Gastroesophageal sphincter (tissue), 4 donors: ENCODE measurements around the gene KCNIP3. TPM values are rescaled to one million over a fixed set of nuclear protein-coding genes. Genes with fewer than 3 reads are reported as not detected.
"Not testable (repeated sequence)": the region's sequence is repeated elsewhere in the genome, so short reads cannot be mapped to it uniquely, and the experiment has no call there.

Source experiments
- ATAC-seq: fragments of 150-250 bp; one replicate; pipeline ENCODE4 v1.9.1; 2016; ENCODE audit warnings: mild to moderate bottlenecking, moderate library complexity
- H3K27ac ChIP-seq, 4 donors: fragments of 200-600 bp; sonication (generic) in 3 of 4; 1 replicate in 3 of 4; 2 replicates in 1 of 4; pipeline ENCODE4 v1.5.1; 2016 to 2019
- H3K27me3 ChIP-seq: fragments of 200-600 bp; sonication (generic); one replicate; pipeline ENCODE4 v1.5.1; 2019
- H3K36me3 ChIP-seq, 2 donors: fragments of 200-600 bp; sonication (generic); one replicate each; pipeline ENCODE4 v1.5.1; 2019; ENCODE audit warnings: control low read depth in 1 of 2
- H3K4me1 ChIP-seq, 3 donors: fragments of 200-600 bp; sonication (generic); 1 replicate in 2 of 3; 2 replicates in 1 of 3; pipeline ENCODE4 v1.5.1; 2016 to 2019; ENCODE audit warnings: control low read depth in 2 of 3
- H3K4me3 ChIP-seq, 2 donors: fragments of 200-600 bp; sonication (generic); one replicate each; pipeline ENCODE4 v1.5.1; 2019; ENCODE audit warnings: mild to moderate bottlenecking in 1 of 2, moderate library complexity in 1 of 2
- H3K9me3 ChIP-seq, 3 donors: fragments of 200-600 bp; sonication (generic); one replicate each; pipeline ENCODE4 v1.5.1; 2017 to 2019; ENCODE audit warnings: control low read depth in 2 of 3
- EP300 ChIP-seq: sonication (generic); formaldehyde crosslinking; IDR thresholded peaks from one replicate; pipeline ENCODE4 v1.6.1; 2017; ENCODE audit warnings: antibody characterized with exemption, mild to moderate bottlenecking
- POLR2A ChIP-seq, 2 donors: fragments of 450-650 bp; IDR thresholded peaks; one replicate each; pipeline ENCODE4 v1.6.1; 2017; ENCODE audit warnings: antibody characterized with exemption in 2 of 2, mild to moderate bottlenecking in 2 of 2, moderate library complexity in 1 of 2
- POLR2AphosphoS5 ChIP-seq: sonication (generic); formaldehyde crosslinking; IDR thresholded peaks from one replicate; pipeline ENCODE4 v1.6.1; 2017; ENCODE audit warnings: antibody characterized with exemption
- WGBS, 2 donors: methylation state at CpG; one replicate each; pipeline ENCODE4 v1.1.5; 2018; ENCODE audit warnings: low coverage in 1 of 2; 5-methylcytosine and 5-hydroxymethylcytosine counted together
- total RNA-seq, 4 donors: library from RNA; depleted of rRNA; stranded (reverse); fragments of >200 nt; gene quantifications; one replicate each; pipeline ENCODE4 v1.1.0, GENCODE V29; 2016
- TF ChIP-seq, protein P1 (sequence below), 4 experiments: fragments of 200-600 bp in 2 of 4; fragments of 450-650 bp in 2 of 4; sonication (generic) in 1 of 4; IDR thresholded peaks; one replicate each; pipeline ENCODE4 v1.5.1; 2017 to 2019; ENCODE audit warnings: antibody characterized with exemption in 4 of 4, mild to moderate bottlenecking in 2 of 4, moderate library complexity in 2 of 4

The KCNIP3 gene
- total RNA-seq, 4 donors from 2014 or later: 14.4 to 41.4 (median 20.0) TPM

DNA sequence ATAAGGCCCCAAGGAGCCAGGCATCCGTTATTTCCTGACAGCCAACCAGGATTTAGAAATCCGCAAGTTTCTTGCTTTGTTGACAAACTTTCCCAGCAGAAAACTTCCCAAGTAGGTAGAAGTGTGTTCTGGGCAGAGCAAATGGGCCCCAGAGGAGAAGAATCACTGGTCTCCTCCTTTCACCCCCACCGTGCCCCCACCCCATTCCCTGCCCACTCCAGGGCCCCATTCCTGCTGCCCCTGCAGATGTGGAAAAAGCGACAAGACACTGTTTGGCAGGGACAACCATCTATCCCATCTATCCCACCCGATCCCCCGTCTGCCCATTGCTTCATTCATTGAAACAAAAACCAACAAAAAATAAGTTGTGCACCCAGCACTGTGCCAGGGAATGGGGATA lies 95.2 kb downstream of the KCNIP3 start:
- no peak overlapping the region for H3K27ac ChIP-seq
- no peaks in the 10 kb centered on the region for H3K9me3 ChIP-seq
- H3K27me3 ChIP-seq: peaks cover 20% of the 10 kb centered on the region
- peaks cover 0 to 10% (median 3%) of the 10 kb centered on the region in 3 donors for H3K4me1 ChIP-seq
- WGBS, 2 donors: 80% methylated on average over 3 of the region's 6 CpGs; no CpG with 5 or more reads in 1 of the 2 donors
- TF ChIP-seq POLR2AphosphoS5 (no peak), POLR2A (IDR thresholded peaks at IDR 0.05) (no peak), EP300 (no peak)
- TF ChIP-seq, protein P1, sequence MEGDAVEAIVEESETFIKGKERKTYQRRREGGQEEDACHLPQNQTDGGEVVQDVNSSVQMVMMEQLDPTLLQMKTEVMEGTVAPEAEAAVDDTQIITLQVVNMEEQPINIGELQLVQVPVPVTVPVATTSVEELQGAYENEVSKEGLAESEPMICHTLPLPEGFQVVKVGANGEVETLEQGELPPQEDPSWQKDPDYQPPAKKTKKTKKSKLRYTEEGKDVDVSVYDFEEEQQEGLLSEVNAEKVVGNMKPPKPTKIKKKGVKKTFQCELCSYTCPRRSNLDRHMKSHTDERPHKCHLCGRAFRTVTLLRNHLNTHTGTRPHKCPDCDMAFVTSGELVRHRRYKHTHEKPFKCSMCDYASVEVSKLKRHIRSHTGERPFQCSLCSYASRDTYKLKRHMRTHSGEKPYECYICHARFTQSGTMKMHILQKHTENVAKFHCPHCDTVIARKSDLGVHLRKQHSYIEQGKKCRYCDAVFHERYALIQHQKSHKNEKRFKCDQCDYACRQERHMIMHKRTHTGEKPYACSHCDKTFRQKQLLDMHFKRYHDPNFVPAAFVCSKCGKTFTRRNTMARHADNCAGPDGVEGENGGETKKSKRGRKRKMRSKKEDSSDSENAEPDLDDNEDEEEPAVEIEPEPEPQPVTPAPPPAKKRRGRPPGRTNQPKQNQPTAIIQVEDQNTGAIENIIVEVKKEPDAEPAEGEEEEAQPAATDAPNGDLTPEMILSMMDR (IDR thresholded peaks at IDR 0.05): no peak
- ATAC-seq: no peak
- no peaks in the 10 kb centered on the region for H3K36me3 ChIP-seq
- no peak overlapping the region for H3K4me3 ChIP-seq

DNA sequence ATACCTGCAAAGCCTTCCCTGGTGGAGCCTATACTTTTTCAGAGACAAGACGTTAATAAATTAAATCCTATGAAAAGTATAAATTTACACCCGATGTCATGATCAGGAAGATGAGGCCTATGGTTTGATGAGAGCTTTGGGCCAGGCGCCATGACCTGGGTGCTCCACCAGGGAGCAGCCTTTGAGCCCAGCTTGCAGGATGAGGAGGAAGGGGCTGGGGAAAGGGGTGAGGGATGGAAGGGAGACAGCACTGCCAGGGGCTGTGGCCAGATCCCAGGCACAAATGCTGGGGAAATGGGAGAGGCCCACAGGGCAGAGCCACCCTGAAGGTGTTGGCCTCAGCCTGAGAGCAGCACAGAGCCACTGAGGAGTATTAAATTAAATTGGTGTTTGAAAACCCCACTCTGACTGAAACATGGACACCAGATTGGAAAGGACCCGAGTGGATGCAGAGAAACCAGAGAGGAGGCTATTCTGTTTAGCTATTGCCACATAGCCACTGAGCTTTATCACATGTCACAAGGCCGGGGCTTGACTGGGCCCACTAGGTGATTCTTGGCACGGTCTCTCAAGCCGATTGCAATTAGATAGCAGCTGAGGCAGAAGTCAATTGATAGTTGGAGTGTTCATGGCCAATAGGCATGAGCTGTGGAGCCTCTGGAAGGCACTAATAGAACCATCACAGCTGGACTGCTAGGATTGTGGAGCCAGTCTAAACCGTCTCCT lies 95.7 kb downstream of the KCNIP3 start:
- no peaks in the 10 kb centered on the region for H3K9me3 ChIP-seq

DNA sequence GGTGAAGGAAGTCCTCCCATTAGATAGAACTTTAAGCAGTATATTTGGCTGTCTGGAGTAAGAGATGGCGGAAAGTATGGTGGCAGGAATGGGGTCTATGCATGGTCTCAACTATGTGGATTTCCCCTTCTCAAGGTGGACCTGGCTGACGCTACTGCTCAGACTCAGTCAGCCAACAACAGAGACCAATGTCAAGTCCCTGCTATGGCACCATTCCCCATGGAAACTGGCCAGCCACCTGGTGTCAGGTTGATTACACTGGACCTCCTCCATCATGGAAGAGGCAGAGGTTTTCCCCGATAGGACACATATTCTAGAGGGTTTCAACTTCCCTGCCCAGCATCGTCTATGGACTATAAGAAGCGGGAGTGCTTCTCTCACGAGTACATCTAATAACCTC lies 96.8 kb downstream of the KCNIP3 start:
- Histone ChIP-seq H3K27me3 (peaks cover 7% of the 10 kb centered on the region), H3K36me3 (no peaks in the 10 kb centered on the region), H3K4me1 (peaks cover 0 to 6% (median 2%) of the 10 kb centered on the region in 3 donors), H3K4me3 (no peak overlapping the region), H3K27ac (no peak overlapping the region), H3K9me3 (no peaks in the 10 kb centered on the region)
- ATAC-seq: no peak
- TF ChIP-seq, protein P1 (IDR thresholded peaks at IDR 0.05): no peak
- TF ChIP-seq EP300 (no peak), POLR2AphosphoS5 (no peak), POLR2A (IDR thresholded peaks at IDR 0.05) (no peak)
- WGBS, 2 donors: 91 to 100% methylated on average over 1 to 6 of the region's 6 CpGs

More for the DNA sequence above, 95.7 kb downstream of the KCNIP3 start:
- Histone ChIP-seq H3K4me1 (peaks cover 0 to 10% (median 3%) of the 10 kb centered on the region in 3 donors), H3K27me3 (peaks cover 18% of the 10 kb centered on the region), H3K36me3 (no peaks in the 10 kb centered on the region), H3K27ac (no peak overlapping the region), H3K4me3 (no peak overlapping the region)
- TF ChIP-seq EP300 (no peak), POLR2AphosphoS5 (no peak), POLR2A (IDR thresholded peaks at IDR 0.05) (no peak)
- TF ChIP-seq, protein P1 (IDR thresholded peaks at IDR 0.05): no peak
- 82 to 100% methylated on average over 1 to 7 of the region's 8 CpGs for WGBS, 2 donors
- no peak for ATAC-seq

DNA sequence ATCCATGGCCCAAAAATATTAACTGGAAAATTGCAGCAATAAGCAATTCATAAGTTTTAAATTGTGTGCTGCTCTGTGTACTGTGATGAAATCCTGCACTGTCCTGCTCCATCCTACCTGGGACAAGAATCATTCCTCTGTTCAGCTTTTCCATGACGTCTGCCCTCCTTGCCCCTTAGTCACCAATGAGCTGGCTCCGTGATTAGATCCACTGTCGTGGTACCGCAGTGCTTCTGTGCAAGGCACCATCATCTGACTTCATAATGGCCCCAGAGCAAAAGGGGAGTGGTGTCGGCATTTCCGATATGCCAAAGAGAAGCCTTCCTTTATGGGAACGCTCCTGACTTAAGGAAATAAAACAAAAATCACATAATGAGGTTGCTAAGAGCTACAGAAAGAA lies 101.9 kb downstream of the KCNIP3 start:
- H3K4me3 ChIP-seq: no peak overlapping the region
- TF ChIP-seq POLR2AphosphoS5 (no peak), EP300 (no peak), POLR2A (IDR thresholded peaks at IDR 0.05) (no peak)
- TF ChIP-seq, protein P1 (IDR thresholded peaks at IDR 0.05): no peak
- H3K36me3 ChIP-seq: no peaks in the 10 kb centered on the region
- H3K9me3 ChIP-seq: no peaks in the 10 kb centered on the region
- no peak for ATAC-seq
- WGBS, 2 donors: 82 to 100% methylated on average over 1 to 4 of the region's 7 CpGs
- no peak overlapping the region for H3K27ac ChIP-seq
- peaks cover 0 to 22% (median 13%) of the 10 kb centered on the region in 3 donors for H3K4me1 ChIP-seq
- no peaks in the 10 kb centered on the region for H3K27me3 ChIP-seq

- Histone ChIP-seq H3K27me3 (no peaks in the 10 kb centered on the region), H3K27ac (peak overlapping the region in 1 of 4 donors; percentile 88), H3K36me3 (peaks cover 0 to 4% of the 10 kb centered on the region in 2 donors), H3K4me1 (peaks cover 0 to 29% (median 13%) of the 10 kb centered on the region in 3 donors), H3K9me3 (no peaks in the 10 kb centered on the region), H3K4me3 (peak overlapping the region; percentile 69 to 93)
- ATAC-seq: no peak
- TF ChIP-seq POLR2A (IDR thresholded peaks at IDR 0.05) (no peak), EP300 (no peak), POLR2AphosphoS5 (no peak)
- TF ChIP-seq, protein P1 (IDR thresholded peaks at IDR 0.05): no peak
- 83 to 95% methylated on average over 4 to 5 of the region's 9 CpGs for WGBS, 2 donors
Measured at GRCh38 chr2:95401480-95401879, 104.3 kb downstream of the KCNIP3 start.

- ATAC-seq: peak; percentile 54
- Histone ChIP-seq H3K27ac (peak overlapping the region; percentile 60 to 92 (median 84)), H3K4me3 (peak overlapping the region; percentile 69 to 93), H3K4me1 (peaks cover 0 to 29% (median 13%) of the 10 kb centered on the region in 3 donors)
- not testable (repeated sequence) for H3K36me3 ChIP-seq, H3K9me3 ChIP-seq, H3K27me3 ChIP-seq
- no CpG with 5 or more reads among the region's 10 CpGs for WGBS, 2 donors
Measured at GRCh38 chr2:95402004-95402369, 104.8 kb downstream of the KCNIP3 start.
